HG02973 (cell line): ENCODE measurements around the gene TMC1.
"Not testable (repeated sequence)": the region's sequence is repeated elsewhere in the genome, so short reads cannot be mapped to it uniquely, and the experiment has no call there.

ENCODE experiments used
- ATAC-seq: cut with Tn5 transposase; IDR thresholded peaks from one replicate; pipeline ENCODE4 v1.9.1; 2021; ENCODE audit warnings: moderate library complexity; ENCODE audit not compliant: unreplicated experiment

The TMC1 gene

GRCh38 chr9:72751541-72751940, 230.1 kb downstream of the TMC1 start:
- ATAC-seq: no peak

GRCh38 chr9:72753266-72753893, 232.0 kb downstream of the TMC1 start:
- no peak for ATAC-seq

GRCh38 chr9:72755836-72756235, 234.4 kb downstream of the TMC1 start:
- no peak for ATAC-seq

GRCh38 chr9:72758944-72759343, 237.5 kb downstream of the TMC1 start:
- ATAC-seq: no peak

- no peak for ATAC-seq
Measured at GRCh38 chr9:72763022-72763421, 241.6 kb downstream of the TMC1 start.

- no peak for ATAC-seq
Measured at GRCh38 chr9:72769546-72769945, 248.1 kb downstream of the TMC1 start.

GRCh38 chr9:72772661-72773060, 251.3 kb downstream of the TMC1 start:
- no peak for ATAC-seq

- no peak for ATAC-seq
Measured at GRCh38 chr9:72773570-72773969, 252.2 kb downstream of the TMC1 start.

- ATAC-seq: no peak
Measured at GRCh38 chr9:72775570-72775969, 254.2 kb downstream of the TMC1 start.

- no peak for ATAC-seq
Measured at GRCh38 chr9:72779614-72780013, 258.2 kb downstream of the TMC1 start.

- no peak for ATAC-seq
Measured at GRCh38 chr9:72786948-72787347, 265.5 kb downstream of the TMC1 start.

GRCh38 chr9:72788966-72789735, 267.7 kb downstream of the TMC1 start:
- ATAC-seq: no peak

- ATAC-seq: no peak
Measured at GRCh38 chr9:72789885-72790284, 268.5 kb downstream of the TMC1 start.

- ATAC-seq: no peak
Measured at GRCh38 chr9:72790989-72791388, 269.6 kb downstream of the TMC1 start.

GRCh38 chr9:72791436-72791835, 270.0 kb downstream of the TMC1 start:
- no peak for ATAC-seq

GRCh38 chr9:72794946-72795345, 273.5 kb downstream of the TMC1 start:
- no peak for ATAC-seq

GRCh38 chr9:72800328-72800994, 279.1 kb downstream of the TMC1 start:
- no peak for ATAC-seq

GRCh38 chr9:72805238-72805637, 283.8 kb downstream of the TMC1 start:
- ATAC-seq: no peak

GRCh38 chr9:72806313-72806809, 285.0 kb downstream of the TMC1 start:
- ATAC-seq: not testable (repeated sequence)

- ATAC-seq: no peak
Measured at GRCh38 chr9:72807765-72808445, 286.5 kb downstream of the TMC1 start.

- no peak for ATAC-seq
Measured at GRCh38 chr9:72808446-72808768, 287.0 kb downstream of the TMC1 start.
